H1 (cell line): ENCODE data around the gene MBP.

ENCODE experiments used
- CHD2 ChIP-seq: IDR thresholded peaks from 2 replicates; pipeline ENCODE4 v1.6.1; 2012; ENCODE audit warnings: low read length, improper control_type of control experiment
- GABPA ChIP-seq: IDR thresholded peaks from 2 replicates; pipeline ENCODE4 v1.6.1; 2011; ENCODE audit warnings: mild to moderate bottlenecking, low read length, moderate library complexity, borderline replicate concordance; ENCODE audit not compliant: insufficient read depth
- YY1 ChIP-seq: IDR thresholded peaks from 2 replicates; pipeline ENCODE4 v1.6.1; 2011; ENCODE audit warnings: low read depth, mild to moderate bottlenecking, low read length

DNA sequence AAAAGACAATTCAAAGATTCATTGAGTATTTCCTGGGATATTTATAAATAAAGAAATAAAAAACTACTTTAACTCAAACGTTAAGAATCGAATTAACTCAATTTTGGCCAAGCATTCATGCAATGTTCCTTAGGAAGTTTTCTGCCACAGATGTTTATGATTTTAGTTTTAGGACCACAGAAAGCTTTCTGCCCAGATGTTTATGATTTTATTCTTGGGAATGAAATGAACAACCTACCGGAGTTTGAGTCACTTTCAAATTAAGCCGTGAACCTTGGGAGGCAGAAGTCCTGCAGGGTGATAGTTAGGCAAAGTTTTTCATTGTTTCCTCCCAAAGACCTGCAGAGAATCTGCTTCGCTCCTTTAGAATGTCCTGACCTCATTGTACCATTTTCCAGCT is 34.7 kb upstream of the MBP start:
- TF ChIP-seq CHD2: no peak
- no peak for TF ChIP-seq GABPA
- no peak for TF ChIP-seq YY1
